Measurements from ENCODE around the gene HEG1.

DNA sequence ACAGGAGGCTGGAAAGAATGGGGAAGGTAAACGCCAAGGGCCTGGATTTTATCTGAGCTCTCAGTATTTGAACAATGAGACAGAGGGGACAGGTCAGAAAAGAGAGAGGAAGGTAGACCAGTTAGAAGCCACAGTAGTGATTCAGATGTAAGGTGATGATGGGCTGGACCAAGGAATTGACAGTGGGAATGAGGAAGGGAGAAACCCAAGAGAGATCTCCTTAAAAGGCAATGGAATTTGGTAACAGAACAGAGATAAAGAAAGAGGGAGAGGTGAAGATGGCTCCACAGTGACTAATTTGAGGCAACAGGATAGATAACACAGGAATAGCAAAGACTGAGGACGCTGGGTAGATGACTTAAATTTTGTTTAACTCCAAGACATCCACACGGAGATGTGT is 11.4 kb upstream of the HEG1 start:
- no peak for TF ChIP-seq MAX (IDR thresholded peaks at IDR 0.05; ENCODE audit: low read depth, low read length)
- no peak for TF ChIP-seq CTCF (IDR thresholded peaks at IDR 0.05; ENCODE audit: low read depth, low read length)
- no peak for TF ChIP-seq POLR2A (IDR thresholded peaks at IDR 0.05; ENCODE audit: extremely low read depth, insufficient read length)

Measured in NB4 (cell line).